Measurements from ENCODE around the gene GPR137.

GPR137 gene

DNA sequence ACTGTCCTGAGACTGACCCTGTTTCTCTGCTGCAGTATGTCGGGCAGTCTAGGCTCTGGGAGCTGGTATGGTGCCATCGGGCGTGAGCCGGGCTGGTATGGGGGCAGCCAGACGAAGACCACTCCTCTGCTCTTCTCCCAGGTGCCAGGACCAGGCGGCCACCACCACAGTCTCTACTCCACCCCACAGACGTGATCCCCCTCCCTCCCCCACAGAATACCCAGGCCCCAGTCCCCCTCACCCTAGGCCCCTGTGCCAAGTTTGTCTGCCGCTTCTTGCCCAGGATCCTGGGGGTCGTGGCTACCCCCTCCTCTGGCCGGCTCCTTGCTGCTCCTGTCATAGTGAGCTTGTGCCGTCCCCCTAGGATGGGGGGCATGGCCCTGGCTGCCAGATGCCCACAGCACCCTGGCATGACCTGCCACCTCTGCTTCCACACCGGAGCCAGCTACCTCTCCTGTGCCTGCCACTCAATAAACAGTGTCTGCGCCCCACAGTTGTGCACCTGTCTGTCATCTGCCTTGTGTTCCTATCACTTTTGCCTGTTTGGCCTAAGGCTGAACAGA is 3.4 kb downstream of the GPR137 start:
- H3K4me3 ChIP-seq (ENCODE audit: low read depth, low read length) = no peak overlapping the region
- TF ChIP-seq, protein P1, sequence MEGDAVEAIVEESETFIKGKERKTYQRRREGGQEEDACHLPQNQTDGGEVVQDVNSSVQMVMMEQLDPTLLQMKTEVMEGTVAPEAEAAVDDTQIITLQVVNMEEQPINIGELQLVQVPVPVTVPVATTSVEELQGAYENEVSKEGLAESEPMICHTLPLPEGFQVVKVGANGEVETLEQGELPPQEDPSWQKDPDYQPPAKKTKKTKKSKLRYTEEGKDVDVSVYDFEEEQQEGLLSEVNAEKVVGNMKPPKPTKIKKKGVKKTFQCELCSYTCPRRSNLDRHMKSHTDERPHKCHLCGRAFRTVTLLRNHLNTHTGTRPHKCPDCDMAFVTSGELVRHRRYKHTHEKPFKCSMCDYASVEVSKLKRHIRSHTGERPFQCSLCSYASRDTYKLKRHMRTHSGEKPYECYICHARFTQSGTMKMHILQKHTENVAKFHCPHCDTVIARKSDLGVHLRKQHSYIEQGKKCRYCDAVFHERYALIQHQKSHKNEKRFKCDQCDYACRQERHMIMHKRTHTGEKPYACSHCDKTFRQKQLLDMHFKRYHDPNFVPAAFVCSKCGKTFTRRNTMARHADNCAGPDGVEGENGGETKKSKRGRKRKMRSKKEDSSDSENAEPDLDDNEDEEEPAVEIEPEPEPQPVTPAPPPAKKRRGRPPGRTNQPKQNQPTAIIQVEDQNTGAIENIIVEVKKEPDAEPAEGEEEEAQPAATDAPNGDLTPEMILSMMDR (IDR thresholded peaks at IDR 0.05; ENCODE audit: control insufficient read depth, extremely low read depth, insufficient read depth) = no peak
- no peak for DNase-seq (ENCODE audit: low read depth)

GRCh38 chr11:64290352-64291261 is 5.0 kb downstream of the GPR137 start:
- no peak for DNase-seq (ENCODE audit: low read depth)

DNA sequence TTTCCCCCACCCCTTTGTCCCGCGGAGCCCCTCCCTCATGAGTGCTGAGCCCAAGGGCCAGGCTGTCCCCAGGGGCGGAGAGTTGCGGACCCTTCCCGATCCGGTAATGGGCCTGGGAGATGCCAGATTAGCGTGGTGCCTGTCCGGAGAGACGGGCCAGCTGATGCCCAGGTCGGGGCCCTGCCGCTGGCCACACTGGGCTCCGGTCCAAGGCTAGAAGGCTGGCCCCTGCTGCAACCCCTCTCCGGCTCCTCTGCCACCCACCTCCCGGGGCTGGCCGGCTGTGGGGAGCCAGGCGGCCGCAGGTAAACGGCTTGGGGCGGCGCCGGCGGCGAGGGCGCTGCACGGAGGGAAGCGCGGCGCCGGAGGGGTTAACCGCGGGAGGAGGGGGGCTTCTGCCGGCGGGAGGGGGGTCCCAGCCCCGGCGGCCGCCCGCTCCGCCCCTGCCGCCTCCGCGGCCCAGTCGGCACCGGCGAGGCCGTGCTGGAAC is 5.7 kb downstream of the GPR137 start, which contains the start of gene KCNK4:
TSS of gene KCNK4 (plus strand) at position 41 of the 490 bp plus-strand sequence. CDS start 1,717 bp downstream, outside the sequence.
- no peak within 1 kb of the TSS for H3K4me3 ChIP-seq (ENCODE audit: low read depth, low read length)
- no peak for DNase-seq (ENCODE audit: low read depth)
- TF ChIP-seq, protein P1 (IDR thresholded peaks at IDR 0.05; ENCODE audit: control insufficient read depth, extremely low read depth, insufficient read depth) = no peak

More at GRCh38 chr11:64290352-64291261, 5.0 kb downstream of the GPR137 start:
- H3K4me3 ChIP-seq (ENCODE audit: low read depth, low read length) = no peak overlapping the region
- TF ChIP-seq, protein P1 (IDR thresholded peaks at IDR 0.05; ENCODE audit: control insufficient read depth, extremely low read depth, insufficient read depth) = no peak

DNA sequence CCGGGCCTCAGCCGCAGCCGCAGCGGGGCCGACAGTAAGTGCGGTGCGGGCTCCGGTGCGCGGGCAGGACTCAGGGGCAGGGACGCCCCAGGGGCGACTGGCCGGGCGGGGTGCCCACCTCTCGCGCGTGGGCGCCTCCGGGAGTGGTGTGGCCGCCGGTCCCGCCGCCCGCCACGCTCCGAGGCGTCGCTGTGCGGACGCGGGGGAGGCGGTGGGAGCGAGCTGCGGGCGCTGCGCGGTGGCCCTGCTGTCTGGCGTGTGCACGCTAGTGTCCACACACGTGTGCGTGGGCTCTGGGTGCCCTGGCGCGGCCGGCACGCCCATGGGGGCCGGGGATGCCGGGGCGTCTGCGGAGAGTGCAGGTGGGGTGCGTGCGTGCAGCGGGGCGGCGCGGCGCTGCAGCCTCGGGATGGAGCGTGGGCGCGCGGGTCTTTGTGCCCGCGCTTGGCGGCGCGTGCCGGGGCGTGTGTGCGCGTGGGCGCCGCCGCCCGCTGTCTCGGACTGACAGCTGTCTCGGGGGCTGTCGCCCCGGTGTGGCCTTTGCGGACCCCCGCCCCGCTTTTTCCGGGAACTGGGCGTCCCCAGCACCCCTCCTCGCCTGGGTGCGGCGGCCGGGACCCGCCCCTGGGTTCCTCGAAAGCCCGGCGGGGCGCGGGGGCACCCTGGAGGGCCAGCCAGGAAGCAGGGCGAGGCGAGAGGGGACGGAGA is 6.3 kb downstream of the GPR137 start:
- TF ChIP-seq, protein P1 (IDR thresholded peaks at IDR 0.05; ENCODE audit: control insufficient read depth, extremely low read depth, insufficient read depth) = no peak
- no peak overlapping the region for H3K4me3 ChIP-seq (ENCODE audit: low read depth, low read length)
- no peak for DNase-seq (ENCODE audit: low read depth)

GRCh38 chr11:64292460-64293254 is 7.0 kb downstream of the GPR137 start:
- no peak for DNase-seq (ENCODE audit: low read depth)
- TF ChIP-seq, protein P1 (IDR thresholded peaks at IDR 0.05; ENCODE audit: control insufficient read depth, extremely low read depth, insufficient read depth) = no peak
- H3K4me3 ChIP-seq (ENCODE audit: low read depth, low read length) = no peak overlapping the region

- no peak overlapping the region for H3K4me3 ChIP-seq (ENCODE audit: low read depth, low read length)
- TF ChIP-seq, protein P1 (IDR thresholded peaks at IDR 0.05; ENCODE audit: control insufficient read depth, extremely low read depth, insufficient read depth) = no peak
- DNase-seq (ENCODE audit: low read depth) = no peak
Observed at GRCh38 chr11:64294774-64295173, 9.1 kb downstream of the GPR137 start.
